Testis (tissue), 2 donors: ENCODE measurements around the gene PDCD1.

Source experiments
- CTCF ChIP-seq, 3 experiments: fragments of 450-650 bp in 2 of 3; fragments of 200-600 bp in 1 of 3; sonication (generic) in 1 of 3; IDR thresholded peaks; one replicate each; pipeline ENCODE4 v1.5.1; 2016 to 2019; ENCODE audit warnings: antibody characterized with exemption in 3 of 3, mild to moderate bottlenecking in 2 of 3, moderate library complexity in 1 of 3
- POLR2A ChIP-seq: fragments of 450-650 bp; IDR thresholded peaks from one replicate; pipeline ENCODE4 v1.6.1; 2017; ENCODE audit warnings: antibody characterized with exemption, mild to moderate bottlenecking, moderate library complexity

DNA sequence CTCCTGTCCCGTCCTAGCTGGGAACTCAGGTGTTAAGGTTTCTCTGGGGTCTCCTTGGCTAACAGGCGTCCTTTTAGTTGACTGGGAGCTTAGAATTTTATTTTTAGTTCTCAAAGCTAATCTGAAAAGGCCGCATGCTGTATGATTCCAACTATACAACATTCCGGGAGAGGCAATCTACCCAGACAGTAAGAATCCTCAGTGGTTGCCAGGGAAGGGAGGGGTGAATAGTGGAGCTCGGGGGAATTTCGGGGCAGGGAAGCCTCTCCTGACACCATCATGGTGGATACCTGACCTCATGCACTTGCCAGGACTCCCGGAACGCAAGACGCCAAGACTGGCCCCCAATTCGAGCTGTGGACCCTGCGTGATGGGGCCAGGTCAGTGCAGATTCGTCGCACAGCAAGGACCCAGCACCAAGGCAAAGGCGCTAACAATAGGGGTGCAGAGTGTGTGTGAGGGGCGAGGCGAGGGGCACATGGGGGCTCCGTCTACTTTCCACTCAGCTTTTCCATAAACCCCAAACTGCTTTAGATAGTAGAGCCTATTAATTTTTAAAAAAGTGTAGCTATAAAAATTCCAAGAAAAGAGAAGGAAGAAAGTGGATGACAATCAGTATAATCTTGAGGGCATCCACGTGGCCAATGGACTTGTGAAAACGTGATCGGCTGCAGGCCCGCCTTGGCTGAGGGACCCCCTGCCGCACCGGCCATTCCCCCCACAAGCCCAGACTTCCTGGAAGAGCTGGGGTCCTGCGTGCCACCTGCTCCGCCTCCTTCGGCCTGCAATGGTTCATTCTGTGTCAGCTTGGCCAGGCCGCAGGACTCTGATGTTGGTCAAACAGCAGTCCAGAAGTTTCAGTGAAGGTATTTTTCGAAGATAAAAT, 17.3 kb downstream of the PDCD1 start:
- TF ChIP-seq CTCF (IDR thresholded peaks at IDR 0.05): no peak
- TF ChIP-seq POLR2A: no peak
